ENCODE measurements around the gene SART1.
"Not testable (repeated sequence)": the region's sequence is repeated elsewhere in the genome, so short reads cannot be mapped to it uniquely, and the experiment has no call there.

The SART1 gene

GRCh38 chr11:66020618-66021357 is 59.3 kb downstream of the SART1 start:
- DNase-seq = no peak

GRCh38 chr11:66022401-66023185 is 61.1 kb downstream of the SART1 start:
- DNase-seq = peak; percentile 44

GRCh38 chr11:66023186-66023440 is 61.6 kb downstream of the SART1 start:
- DNase-seq = not testable (repeated sequence)

- DNase-seq = no peak
Observed at GRCh38 chr11:66026017-66026529, 64.5 kb downstream of the SART1 start, which contains the start of gene CATSPER1. TSS of gene CATSPER1 (minus strand) at chr11:66026479. CDS start at chr11:66026379, 100 bp downstream.

All from NCI-H1694 treated with DMSO at 0.1 percent for 48 hours (cell line).